GM21367 (cell line): Measurements from ENCODE around the gene SRRM4.

Source experiments
- ATAC-seq: cut with Tn5 transposase; IDR thresholded peaks from one replicate; pipeline ENCODE4 v1.9.1; 2021; ENCODE audit not compliant: unreplicated experiment

SRRM4 gene

DNA sequence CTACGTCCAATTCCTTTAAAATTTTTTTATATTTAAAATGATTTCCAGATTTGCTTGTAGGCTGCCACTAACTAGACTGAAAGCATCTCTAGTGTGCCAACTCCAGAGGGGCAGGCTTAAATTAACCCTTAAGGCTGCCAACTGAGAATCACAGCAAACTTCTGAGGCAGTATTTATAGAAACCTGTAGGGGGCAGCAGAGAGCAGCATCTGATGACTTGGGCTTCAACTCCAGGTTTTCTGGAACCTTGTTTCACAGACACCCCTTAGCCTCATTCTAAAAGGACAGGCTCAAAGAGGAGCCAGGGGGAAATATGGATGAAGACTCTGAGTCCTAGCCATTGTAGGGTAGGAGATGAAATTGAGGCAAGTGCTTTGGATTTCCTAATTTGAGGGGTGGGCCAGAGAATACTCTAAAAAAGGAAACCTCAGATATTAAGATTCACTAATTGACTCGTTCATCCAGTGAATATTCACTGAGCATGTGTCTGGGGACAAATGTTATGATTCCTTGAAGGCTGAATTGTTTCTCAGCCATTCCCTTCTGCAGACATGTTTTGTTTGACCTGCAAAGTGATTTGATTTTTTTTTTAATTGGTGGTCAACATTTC is 134.1 kb downstream of the SRRM4 start:
- ATAC-seq = no peak

DNA sequence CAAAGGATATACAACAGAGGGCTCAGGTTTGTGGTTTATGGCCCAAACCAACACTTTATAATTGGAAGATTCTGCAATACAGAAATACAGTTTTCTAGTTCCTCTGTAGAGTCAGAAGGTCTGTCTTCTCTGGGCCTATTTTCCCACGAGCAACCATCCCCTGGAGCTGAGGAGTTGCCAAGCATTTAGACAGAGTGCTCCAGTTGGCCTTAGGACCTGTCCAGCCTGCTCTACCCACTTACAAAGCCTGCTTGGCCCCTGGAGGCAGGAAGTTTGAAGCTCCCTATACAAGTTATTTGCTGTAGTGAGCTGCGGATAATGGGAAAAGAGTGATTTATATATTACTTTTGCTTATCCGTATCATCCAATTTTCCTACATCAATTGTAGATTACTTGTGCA is 136.6 kb downstream of the SRRM4 start:
- ATAC-seq = no peak

DNA sequence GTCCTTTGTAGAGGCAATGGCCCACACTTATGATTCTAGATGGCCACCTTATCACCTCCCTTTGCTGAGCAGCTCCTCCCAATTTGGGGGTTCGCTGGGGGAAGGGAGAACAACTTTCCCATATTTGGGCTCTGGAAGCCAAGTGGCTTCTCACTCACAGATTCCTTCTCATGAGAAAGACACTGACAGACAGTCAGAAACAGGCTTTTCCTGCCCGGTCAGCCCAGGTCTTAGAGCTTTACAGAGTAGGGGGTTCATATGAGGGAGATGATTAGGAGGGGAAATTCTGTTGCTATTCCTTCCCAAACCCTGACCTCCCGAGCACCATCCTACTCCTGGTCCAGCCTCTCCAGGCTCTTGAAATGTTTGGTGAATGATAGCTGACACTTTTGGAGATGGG is 137.3 kb downstream of the SRRM4 start:
- ATAC-seq = no peak

DNA sequence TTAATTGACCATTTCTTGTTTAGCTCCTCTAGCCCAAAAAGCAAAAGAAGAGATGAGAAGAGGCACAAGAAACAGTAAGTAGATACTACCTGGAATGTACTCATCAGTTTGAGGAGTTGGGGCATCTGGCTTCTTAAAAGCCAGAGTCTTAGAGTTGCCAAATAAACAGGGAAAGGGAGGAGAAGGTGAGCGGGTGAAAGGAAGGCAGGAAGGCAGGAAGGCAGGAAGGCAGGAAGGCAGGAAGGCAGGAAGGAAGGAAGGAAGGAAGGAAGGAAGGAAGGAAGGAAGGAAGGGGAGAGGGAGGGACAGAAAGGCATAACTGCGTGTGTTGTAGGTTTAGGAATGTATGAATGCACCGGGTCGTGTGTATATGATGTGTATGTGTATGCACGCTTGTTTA is 140.7 kb downstream of the SRRM4 start:
- no peak for ATAC-seq

DNA sequence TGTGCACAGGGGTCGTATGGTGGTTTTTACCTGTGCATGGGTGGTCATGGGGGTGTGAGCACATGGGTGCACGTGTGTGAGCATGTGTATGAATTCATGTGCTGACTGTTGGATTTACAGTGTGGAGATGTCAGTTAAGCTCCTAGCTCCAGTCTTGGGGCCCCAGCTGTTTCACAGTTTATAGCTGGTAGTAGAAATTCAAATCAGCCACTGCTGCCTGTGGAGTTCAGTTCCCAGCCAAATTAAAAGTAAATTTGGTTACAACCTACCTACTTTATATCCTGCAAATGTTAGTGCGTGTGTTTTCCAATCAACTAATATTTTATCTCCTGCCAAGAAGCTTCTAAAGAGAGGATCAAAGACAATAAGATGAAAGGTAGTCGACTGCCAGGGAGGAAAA is 141.4 kb downstream of the SRRM4 start:
- ATAC-seq = no peak

DNA sequence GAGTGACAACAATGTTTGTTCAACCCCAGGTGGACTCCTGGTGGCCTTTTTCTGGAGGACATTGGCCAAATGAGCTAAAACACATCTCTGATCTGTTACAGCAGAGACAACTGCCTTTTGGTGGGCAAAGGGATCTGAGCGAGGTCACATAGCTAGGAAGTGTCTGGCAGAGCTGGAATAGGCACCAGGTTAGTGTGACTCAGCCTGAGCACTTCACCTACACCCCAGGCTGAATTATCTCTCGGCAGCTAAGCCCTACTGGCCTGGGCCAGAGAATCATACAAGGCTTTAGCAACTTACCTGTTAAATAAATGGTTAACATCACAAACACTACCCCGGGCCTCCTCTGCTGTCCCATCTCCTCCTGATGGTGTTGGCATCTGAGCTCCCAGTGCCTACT is 147.2 kb downstream of the SRRM4 start:
- ATAC-seq = no peak

DNA sequence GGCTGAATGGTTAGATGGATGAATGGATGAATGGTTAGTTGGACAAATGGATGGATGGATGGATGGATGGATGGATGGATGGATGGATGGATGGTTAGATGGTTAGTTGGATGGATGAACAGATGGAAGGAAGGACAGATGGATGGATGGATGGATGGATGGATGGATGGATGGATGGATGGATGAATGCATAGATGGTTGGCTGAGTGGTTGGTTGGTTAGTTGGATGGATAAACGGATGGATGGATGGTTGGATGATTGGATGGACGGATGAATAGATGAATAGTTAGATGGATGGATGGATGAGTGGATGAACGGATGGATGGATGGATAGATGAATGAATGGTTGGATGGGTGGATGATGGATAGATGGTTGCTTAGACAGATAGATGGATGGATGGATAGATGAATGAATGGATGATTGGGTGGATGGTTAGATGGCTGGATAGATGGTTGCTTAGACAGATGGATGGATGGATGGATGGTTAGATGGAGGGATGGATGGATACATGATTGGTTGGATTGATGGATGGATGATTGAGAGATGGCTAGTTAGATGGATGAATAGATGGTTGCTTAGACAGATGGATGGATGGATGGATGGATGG is 148.6 kb downstream of the SRRM4 start:
- ATAC-seq = no peak

DNA sequence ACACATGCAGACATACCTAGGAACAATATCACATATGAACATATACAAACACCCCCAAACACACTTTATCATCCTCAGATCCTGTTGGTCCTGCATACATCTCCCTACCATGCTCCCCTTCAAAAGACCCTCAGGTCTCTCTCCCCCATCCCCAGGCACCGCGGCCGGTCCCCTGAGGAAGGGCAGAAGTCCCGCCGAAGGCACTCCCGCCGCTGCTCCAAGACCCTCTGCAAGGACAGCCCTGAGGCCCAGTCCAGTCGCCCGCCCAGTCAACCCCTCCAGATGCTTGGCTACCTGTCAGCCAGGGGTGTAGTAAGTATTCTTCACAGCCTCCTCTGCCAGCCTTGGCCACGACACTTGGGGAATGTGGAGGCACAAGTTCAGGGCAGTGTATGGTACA is 149.2 kb downstream of the SRRM4 start:
- ATAC-seq = no peak

DNA sequence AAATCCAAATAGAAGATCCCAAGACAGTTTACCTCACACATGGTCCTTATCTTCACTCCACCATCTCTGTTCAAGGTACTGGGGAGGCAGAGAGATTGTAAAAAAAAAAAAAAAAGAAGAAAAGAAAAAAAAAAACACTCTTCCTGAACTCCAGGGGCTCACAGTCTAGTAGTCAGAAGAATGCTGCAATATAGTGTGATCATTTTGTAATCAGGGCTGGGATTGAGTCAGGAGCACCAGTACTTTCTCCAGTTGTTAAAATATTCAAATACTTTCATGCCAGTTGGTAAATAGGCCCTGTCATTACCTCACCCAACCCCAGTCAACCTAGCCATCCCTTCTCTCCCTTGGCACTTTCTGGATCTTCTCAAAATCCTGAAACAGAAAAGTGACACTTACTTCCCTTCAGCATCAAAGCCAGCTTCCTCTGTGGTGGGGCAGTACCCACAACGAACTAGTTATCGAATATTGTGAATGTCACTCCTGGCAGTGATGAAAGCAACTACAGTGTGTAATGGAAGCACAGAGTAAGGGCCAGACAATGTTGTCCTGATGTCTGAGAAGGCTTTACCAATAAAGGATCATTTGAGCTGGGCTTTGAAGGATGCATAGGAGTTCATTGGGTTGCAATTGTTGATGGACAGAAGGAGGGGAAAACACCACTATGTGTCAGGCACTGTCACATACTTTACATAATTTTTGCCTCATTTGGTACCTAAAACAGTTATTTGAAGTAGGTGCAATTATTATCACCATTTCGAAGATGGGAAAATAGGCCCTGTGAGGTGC is 153.1 kb downstream of the SRRM4 start:
- ATAC-seq = no peak

DNA sequence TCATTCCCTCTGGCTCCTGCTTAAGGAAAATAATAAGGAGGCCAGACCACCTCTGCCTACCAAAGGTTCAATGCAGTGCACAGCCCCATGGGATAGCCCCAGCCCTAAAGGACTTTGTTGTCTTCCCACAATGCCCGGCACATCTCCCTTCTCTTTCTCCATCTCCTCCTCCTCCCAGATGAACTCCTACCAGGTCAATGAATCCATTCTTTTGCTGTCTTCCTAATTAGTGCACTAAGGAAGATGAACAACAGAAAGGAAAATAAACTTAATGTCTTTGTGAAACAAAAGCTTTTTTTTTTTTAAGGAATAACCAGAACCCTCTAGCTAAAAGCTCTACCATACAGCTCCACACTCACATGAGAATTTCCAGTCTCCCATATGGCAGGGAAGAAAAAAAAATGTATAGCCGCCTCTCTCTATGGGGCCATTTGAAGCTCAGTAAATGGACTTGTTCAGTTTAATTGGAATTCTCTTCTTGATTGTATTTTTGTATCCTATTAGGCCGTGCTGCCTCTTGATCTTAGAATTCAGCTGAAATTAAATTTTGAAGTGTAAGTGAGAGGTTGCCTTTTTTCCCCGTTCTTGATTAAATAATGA is 155.6 kb downstream of the SRRM4 start:
- ATAC-seq = no peak

DNA sequence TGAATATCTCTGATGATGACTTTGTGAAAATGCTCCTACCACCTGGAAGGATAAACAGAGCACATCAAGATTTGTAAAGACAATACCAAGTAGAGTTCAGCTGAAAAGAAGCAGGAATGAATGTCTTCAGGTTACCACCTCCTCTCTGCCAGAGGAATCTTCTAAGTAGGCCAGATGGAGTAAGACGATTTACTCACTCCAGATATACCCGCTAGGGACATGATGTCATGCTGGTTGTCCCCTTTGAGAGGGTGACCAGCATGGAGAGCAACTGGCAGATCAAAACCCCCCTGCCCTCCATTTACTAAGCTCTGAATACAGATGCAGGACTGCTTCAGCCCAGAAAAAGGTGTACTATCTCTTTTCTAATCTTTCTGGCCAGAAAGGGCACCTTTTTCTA is 158.1 kb downstream of the SRRM4 start:
- ATAC-seq = no peak

DNA sequence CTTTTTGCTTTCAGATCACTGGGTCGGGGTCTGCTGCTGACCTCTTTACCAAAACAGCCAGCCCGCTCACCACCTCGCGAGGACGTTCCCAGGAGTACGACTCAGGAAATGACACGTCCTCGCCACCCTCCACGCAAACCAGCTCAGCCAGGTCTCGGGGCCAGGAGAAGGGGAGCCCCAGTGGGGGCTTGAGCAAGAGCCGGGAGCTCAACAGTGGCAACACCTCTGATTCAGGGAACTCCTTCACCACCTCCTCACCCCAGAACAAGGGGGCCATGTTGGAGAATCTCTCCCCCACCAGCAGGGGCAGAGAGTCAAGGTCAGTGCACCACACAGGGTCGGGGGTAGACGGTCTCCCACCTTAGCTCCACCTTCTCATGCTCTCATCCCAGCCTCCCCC is 164.0 kb downstream of the SRRM4 start:
- ATAC-seq = no peak

DNA sequence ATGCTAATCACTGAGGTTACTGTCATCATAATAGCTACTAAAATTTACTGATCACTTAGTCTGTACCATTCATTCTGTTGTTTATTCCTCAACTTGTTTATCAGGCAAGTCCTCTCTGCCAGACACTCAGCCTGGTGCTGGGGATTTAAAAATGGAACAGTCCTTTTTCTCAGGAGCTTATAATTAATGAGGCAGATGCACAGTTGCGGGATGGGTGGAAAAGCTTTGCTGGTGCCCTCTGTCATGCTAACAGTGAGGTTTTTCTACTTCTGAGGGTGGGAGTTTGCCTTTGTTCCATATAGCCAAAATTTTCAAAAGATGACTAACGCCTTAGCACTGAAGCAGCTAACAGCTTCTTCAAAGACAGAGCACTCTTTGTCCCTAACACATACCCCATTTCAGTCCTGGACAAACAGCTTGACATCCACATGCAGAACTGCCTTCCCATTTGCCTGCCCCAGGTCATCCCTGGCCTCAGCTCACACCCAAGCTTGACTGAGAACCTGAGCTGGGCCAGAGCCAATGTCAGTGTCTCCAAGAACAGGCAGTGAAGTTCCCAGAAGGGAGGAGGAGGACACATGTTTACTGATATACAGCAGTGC is 166.6 kb downstream of the SRRM4 start:
- no peak for ATAC-seq

DNA sequence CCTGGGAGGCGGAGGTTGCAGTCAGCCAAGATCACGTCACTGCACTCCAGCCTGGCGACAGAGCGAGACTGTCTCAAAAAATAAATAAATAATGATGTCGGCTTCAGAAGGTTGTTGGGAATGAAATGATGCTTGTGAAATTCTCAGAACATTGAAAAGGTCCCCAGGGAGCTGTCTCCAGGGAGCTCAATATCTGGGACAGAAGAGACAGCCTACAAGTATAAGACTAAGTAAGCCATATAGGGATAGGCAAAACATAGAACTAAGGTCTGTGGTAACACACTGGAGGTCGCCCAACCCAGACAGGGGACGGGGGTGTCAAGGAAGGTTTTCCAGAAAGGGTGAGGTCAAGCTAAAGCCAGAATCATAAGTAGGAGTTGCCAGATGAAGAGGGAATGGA is 167.9 kb downstream of the SRRM4 start:
- no peak for ATAC-seq

DNA sequence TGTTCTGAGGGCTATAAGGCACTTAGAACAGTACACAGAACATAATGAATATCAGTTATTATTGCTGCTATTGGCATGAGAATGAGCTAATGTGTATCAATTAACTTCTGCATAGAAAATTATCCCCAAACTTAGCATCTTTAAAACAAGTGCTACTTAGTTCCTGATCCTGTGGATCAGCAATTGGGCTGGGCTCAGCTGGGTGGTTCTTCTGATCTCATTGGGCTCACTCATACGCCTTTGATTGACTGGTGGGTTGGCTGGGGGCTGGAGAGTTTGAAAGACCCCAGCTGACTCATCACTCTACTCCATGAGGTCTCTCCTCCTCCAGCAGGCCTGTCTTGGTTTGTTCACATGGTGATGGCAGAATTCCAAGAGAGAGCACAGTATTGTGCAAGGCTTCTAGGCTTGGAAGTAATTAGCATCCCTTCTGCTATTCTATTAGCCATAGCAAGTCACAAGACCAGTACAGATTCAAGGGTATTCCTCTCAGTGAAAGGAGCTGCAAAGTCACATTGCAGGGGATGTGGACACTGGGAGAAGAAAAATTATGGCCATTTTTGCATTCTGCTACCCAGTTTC is 170.2 kb downstream of the SRRM4 start:
- no peak for ATAC-seq

DNA sequence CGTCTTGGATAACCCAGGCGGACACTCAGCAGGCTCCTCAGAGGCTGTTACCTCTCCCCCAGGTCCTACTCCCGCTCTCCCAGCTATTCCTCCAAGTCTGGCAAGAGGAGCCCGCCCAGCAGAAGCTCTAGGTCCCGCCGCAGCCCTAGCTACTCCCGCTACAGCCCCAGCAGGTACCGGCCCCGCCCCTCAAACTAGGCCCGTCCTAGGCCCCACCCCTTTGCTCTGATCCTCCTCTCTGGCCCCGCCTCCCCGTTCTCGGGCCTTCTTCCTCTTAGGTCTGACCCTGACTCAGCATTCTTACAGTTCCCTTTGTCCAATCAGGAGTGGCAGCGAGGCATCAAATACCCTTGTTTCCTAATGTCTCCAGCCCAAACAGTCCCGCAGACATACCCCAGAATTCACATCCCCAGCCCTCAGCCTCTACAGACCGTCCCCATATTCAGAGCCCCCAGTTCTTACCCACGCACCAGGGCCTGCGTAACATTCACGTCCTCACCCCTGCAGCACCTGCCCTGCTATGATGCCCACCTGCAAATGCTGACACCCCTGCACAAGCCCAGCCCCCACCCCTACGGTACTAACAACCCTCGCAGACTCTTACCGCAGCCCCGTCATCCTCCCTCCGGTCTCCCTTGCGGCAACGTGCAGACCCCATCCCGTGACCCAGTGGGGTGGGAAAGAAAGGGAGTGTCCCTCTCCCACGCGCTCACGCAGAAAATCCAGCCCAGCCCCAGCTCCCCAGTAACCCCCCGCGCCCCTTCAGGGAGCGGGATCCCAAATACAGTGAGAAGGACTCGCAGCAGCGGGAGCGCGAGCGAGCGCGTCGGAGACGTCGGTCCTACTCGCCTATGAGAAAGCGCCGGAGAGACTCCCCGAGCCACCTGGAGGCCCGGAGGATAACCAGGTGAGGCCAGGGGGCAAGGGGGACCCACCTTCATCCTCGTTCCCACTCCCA is 172.4 kb downstream of the SRRM4 start:
- no peak for ATAC-seq

DNA sequence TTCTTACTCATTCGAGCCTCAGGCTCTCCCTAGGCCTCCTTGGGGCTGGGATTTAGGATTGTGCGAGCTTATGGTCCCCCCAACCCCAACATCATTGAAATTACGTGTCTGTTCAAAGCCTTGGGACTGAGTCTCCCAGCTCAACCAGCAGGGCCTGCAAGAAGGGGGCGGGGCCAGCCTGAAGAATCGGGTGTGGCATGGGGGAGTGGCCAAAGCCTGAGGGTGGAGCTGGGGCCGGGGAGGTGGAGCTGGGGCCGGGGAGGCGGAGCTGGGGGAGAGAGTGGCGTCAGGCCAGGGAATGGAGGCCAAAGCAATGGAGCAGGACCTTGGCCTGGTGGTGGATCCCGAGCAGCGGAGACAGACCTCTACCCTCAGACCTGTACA is 173.1 kb downstream of the SRRM4 start:
- no peak for ATAC-seq

DNA sequence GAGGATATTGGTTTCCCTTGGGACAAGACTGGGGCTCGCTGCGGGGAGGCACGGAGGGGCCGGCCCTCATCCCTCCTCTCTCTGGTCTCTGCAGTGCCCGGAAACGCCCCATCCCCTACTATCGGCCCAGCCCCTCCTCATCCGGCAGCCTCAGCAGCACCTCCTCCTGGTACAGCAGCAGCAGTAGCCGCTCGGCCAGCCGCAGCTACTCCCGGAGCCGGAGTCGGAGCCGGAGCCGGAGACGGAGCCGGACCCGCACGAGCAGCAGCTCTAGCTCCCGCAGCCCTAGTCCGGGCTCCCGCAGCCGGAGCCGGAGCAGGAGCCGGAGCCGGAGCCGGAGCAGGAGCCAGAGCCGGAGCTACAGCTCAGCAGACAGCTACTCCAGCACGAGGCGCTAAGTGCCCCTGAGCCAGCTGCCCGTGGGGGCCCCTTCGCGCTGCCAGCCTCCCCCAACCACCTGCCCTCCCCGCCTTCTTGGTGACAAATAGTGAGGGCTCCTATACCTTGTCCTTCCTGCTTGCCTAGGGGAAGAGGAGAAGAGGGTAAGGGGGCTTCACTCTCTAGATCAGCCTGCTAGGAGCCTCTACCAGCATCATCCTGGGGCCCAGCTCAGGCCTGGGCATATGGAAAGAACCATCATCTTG is 175.2 kb downstream of the SRRM4 start:
- ATAC-seq = no peak

DNA sequence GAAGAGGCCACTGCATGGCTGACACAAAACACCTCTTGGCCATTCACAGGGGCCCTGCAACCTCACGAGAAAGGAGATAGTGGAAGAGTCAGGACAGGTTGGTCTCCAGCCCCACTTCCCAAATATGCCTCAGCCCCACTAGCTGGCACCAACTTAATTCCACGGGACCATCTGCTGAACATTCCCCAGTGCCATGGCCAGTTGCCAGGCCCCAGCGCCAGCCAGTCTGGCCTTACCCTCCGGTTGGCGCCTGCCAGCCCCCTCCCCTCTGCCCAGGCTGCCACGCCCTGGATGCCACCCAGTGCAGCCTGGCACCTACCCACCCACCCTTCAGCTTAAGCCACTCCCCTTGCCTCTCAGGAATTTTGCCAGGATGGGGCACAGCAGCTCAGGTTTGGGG is 176.2 kb downstream of the SRRM4 start:
- no peak for ATAC-seq

DNA sequence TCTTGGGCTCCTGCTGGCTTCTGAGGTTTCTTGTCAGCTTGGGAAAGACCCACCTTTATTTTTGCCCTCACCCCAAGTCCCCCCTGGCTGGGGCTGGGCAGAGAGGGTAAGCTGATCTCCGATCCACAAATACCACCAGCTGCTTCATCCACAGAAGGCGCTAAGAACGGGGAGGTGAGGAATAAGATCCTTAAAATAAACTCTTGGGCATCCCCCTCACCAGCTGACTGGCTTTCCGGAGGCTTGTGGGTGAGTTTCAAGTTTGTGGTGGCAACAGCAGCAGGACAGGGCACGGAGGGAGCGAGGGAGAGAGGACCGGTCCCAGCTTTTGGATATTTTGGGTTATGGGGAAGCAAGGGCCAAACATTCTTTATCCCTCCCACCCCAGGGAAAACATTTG is 176.6 kb downstream of the SRRM4 start:
- no peak for ATAC-seq
